Stomach (tissue), 4 donors: ENCODE results near the gene ELF5.

Experiments used
- POLR2A ChIP-seq, 4 donors: fragments of 450-650 bp; IDR thresholded peaks; one replicate each; pipeline ENCODE4 v1.6.1; 2016; ENCODE audit warnings: antibody characterized with exemption in 4 of 4, control low read depth in 2 of 4, mild to moderate bottlenecking in 1 of 4, moderate library complexity in 1 of 4
- TF ChIP-seq, protein P1 (sequence below), 7 experiments: fragments of 450-650 bp in 4 of 7; fragments of 200-600 bp in 3 of 7; sonication (generic) in 3 of 7; IDR thresholded peaks; one replicate each; pipeline ENCODE4 v1.5.1; 2016 to 2019; ENCODE audit warnings: antibody characterized with exemption in 7 of 7, control low read depth in 2 of 7, mild to moderate bottlenecking in 1 of 7

DNA sequence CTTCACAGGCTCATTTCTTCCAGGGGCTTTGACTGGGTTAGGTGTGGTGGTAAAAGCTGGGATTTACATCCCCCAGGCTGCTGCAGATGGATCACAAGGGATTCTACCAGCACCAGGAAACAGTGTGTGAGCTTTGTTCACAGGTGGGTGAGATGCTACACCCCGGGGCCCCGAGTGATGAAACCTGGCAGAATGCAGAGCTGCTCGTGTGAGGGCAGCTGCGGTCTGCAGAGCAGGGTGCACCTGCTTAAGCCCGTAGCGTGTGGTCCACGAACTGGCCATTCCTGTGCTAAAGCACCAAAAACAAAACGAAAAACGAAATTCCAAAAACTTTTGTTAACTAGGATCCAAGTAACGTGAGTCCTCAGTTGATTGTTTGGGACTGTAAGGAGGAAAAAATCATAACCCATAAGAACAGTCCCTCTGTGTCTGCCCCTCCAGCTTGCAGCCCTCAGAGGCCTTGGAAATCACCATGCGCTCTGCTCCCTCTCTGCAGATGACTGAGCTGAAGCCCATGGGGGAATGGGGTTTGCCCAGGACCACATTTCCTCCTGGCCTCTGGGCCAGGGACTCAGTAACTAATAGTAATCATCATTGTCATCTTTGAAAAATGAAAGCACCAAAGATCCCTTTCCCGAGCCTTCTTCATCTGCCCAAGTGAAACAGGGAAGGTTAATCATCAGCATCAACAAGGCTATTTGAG is 24.6 kb downstream of the ELF5 start:
- TF ChIP-seq POLR2A (IDR thresholded peaks at IDR 0.05): no peak
- TF ChIP-seq, protein P1, sequence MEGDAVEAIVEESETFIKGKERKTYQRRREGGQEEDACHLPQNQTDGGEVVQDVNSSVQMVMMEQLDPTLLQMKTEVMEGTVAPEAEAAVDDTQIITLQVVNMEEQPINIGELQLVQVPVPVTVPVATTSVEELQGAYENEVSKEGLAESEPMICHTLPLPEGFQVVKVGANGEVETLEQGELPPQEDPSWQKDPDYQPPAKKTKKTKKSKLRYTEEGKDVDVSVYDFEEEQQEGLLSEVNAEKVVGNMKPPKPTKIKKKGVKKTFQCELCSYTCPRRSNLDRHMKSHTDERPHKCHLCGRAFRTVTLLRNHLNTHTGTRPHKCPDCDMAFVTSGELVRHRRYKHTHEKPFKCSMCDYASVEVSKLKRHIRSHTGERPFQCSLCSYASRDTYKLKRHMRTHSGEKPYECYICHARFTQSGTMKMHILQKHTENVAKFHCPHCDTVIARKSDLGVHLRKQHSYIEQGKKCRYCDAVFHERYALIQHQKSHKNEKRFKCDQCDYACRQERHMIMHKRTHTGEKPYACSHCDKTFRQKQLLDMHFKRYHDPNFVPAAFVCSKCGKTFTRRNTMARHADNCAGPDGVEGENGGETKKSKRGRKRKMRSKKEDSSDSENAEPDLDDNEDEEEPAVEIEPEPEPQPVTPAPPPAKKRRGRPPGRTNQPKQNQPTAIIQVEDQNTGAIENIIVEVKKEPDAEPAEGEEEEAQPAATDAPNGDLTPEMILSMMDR (IDR thresholded peaks at IDR 0.05): no peak
